HepG2 (cell line): Measurements from ENCODE around the gene NBEAL2. TPM values are rescaled to one million over a fixed set of nuclear protein-coding genes. Genes with fewer than 3 reads are reported as not detected.

Source experiments
- DMAP1 ChIP-seq: IDR thresholded peaks from 2 replicates; pipeline ENCODE4 v1.6.1; 2016
- GPBP1L1 ChIP-seq: sonication (generic); formaldehyde crosslinking; IDR thresholded peaks from 2 replicates; pipeline ENCODE4 v1.5.0; 2020; ENCODE audit warnings: mild to moderate bottlenecking, missing genetic modification reagents
- HCFC1 ChIP-seq: fragments of 150-350 bp; IDR thresholded peaks from 2 replicates; pipeline ENCODE4 v1.6.1; 2014; ENCODE audit warnings: low read depth, low read length
- IKZF4 ChIP-seq: sonication (generic); formaldehyde crosslinking; IDR thresholded peaks from 2 replicates; pipeline ENCODE4 v1.5.1; 2020; ENCODE audit warnings: borderline replicate concordance, mild to moderate bottlenecking, low read depth, missing genetic modification reagents; ENCODE audit errors: not compliant biosample characterization
- PHB2 ChIP-seq: fragments of 450-650 bp; IDR thresholded peaks from 2 replicates; pipeline ENCODE4 v1.6.1; 2018; ENCODE audit not compliant: partially characterized antibody
- RBFOX2 ChIP-seq: fragments of 200-400 bp; formaldehyde crosslinking; IDR thresholded peaks from 2 replicates; pipeline ENCODE4 v1.6.1; 2017; ENCODE audit warnings: low read depth, mild to moderate bottlenecking, low read length
- RBM22 ChIP-seq: fragments of 200-400 bp; formaldehyde crosslinking; optimal IDR thresholded peaks from 2 replicates; pipeline ENCODE3; 2017; ENCODE audit warnings: mild to moderate bottlenecking, low read length, moderate library complexity
- SIN3B ChIP-seq: fragments of 150-350 bp; IDR thresholded peaks from 2 replicates; pipeline ENCODE4 v1.6.1; 2014; ENCODE audit warnings: low read length
- SP5 ChIP-seq: IDR thresholded peaks from 2 replicates; pipeline ENCODE4 v1.6.1; 2016; ENCODE audit warnings: low read depth, borderline replicate concordance
- UBTF ChIP-seq: sonication (generic); formaldehyde crosslinking; IDR thresholded peaks from 2 replicates; pipeline ENCODE4 v1.4.0; 2020; ENCODE audit warnings: mild to moderate bottlenecking, missing genetic modification reagents
- ZNF34 ChIP-seq: sonication (generic); formaldehyde crosslinking; IDR thresholded peaks from 2 replicates; pipeline ENCODE4 v1.4.0; 2020; ENCODE audit warnings: mild to moderate bottlenecking, missing genetic modification reagents, borderline replicate concordance
- ZNF564 ChIP-seq: sonication (generic); formaldehyde crosslinking; IDR thresholded peaks from 2 replicates; pipeline ENCODE4 v1.8.1; 2023; ENCODE audit warnings: mild to moderate bottlenecking, missing genetic modification reagents
- ZNF629 ChIP-seq: sonication (generic); formaldehyde crosslinking; conservative IDR thresholded peaks from 2 replicates; pipeline ENCODE4 v1.5.0; 2020; ENCODE audit warnings: missing genetic modification reagents
- ZNF788 ChIP-seq: sonication (generic); formaldehyde crosslinking; IDR thresholded peaks from 2 replicates; pipeline ENCODE4 v1.5.0; 2020; ENCODE audit warnings: mild to moderate bottlenecking, missing genetic modification reagents, borderline replicate concordance
- polyA plus RNA-seq, 8 experiments: library from polyadenylated mRNA; depleted of rRNA in 3 of 8; stranded (reverse) in 7 of 8; unstranded in 1 of 8; fragments of >200 nt; fragmentation: Illumina TruSeq in 4 of 8; extraction: Trizol in 4 of 8; gene quantifications; 2 replicates each; pipeline versions ENCODE4 v1.2.1 to v1.2.3, GENCODE V29; 2011 to 2016; ENCODE audit warnings: low read depth in 4 of 8, missing spikeins in 1 of 8, mixed read lengths in 1 of 8; ENCODE audit not compliant: insufficient read depth in 1 of 8
- total RNA-seq, 5 experiments: library from RNA; depleted of rRNA; stranded (reverse); fragments of >200 nt; fragmentation: Illumina TruSeq; extraction: Trizol; gene quantifications; 2 replicates each; pipeline ENCODE4 v1.2.3, GENCODE V29; 2016; ENCODE audit warnings: low read depth in 1 of 5
- TF ChIP-seq, protein P1 (sequence below): sonication (generic); formaldehyde crosslinking; IDR thresholded peaks from 2 replicates; pipeline ENCODE4 v1.4.0; 2020; ENCODE audit warnings: missing genetic modification reagents, borderline replicate concordance
- TF ChIP-seq, protein P2 (sequence below): IDR thresholded peaks from 2 replicates; pipeline ENCODE4 v1.6.1; 2016
- TF ChIP-seq, protein P3 (sequence below): sonication (generic); formaldehyde crosslinking; IDR thresholded peaks from 2 replicates; pipeline ENCODE4 v1.5.0; 2020; ENCODE audit warnings: mild to moderate bottlenecking, missing genetic modification reagents

Gene NBEAL2
- total and polyA plus RNA-seq, 2 of the 13 experiments (the other 11 are each of a cell fraction or from before 2014, with no cell fraction given): 9.7 to 12.4 TPM

DNA sequence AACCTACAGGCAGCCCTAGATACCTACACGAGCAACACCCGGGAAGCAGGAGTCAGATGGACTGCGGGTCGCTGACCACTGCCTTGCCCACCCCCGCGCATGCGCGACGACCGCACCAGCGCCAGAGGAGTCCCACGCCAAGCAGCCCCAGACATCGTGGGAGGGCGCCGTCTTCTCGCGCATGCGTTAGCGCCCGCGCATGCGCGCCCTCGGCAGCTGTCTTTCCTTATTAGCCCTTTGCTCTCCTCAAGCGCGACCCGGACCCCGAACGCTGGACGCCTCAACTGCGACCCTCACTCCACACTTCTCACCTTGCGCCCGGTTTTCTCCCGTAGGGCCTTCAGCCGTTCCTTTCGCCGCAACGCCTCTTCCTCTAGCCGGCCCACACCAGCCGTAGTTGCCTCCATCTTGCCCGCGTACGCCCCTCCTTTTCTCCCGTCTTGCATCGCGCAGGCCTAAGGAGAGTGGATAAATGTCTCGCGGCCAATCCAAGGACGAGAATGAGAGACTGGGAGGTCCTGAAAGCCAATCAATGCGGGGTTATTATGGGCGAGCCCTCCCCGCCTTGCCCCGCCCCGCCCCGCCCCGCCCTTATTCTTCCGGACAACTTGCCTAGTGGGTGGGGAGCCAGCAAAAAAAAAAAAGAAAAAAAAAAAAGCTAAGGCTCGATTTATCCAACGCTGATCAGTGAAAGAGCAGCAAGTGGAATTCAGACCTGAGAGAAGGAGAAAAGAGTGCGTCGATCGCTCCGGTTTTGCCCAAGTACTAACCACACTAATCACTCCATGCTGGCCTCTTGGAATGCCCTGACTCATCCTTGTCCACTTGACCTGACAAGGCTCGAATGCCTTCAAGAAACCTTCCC, 2.9 kb upstream of the NBEAL2 start, which contains the start of gene CCDC12 (continued):
- TF ChIP-seq, protein P1, sequence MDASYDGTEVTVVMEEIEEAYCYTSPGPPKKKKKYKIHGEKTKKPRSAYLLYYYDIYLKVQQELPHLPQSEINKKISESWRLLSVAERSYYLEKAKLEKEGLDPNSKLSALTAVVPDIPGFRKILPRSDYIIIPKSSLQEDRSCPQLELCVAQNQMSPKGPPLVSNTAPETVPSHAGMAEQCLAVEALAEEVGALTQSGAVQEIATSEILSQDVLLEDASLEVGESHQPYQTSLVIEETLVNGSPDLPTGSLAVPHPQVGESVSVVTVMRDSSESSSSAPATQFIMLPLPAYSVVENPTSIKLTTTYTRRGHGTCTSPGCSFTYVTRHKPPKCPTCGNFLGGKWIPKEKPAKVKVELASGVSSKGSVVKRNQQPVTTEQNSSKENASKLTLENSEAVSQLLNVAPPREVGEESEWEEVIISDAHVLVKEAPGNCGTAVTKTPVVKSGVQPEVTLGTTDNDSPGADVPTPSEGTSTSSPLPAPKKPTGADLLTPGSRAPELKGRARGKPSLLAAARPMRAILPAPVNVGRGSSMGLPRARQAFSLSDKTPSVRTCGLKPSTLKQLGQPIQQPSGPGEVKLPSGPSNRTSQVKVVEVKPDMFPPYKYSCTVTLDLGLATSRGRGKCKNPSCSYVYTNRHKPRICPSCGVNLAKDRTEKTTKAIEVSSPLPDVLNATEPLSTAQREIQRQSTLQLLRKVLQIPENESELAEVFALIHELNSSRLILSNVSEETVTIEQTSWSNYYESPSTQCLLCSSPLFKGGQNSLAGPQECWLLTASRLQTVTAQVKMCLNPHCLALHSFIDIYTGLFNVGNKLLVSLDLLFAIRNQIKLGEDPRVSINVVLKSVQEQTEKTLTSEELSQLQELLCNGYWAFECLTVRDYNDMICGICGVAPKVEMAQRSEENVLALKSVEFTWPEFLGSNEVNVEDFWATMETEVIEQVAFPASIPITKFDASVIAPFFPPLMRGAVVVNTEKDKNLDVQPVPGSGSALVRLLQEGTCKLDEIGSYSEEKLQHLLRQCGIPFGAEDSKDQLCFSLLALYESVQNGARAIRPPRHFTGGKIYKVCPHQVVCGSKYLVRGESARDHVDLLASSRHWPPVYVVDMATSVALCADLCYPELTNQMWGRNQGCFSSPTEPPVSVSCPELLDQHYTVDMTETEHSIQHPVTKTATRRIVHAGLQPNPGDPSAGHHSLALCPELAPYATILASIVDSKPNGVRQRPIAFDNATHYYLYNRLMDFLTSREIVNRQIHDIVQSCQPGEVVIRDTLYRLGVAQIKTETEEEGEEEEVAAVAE (CRISPR knock-in tag): no peak; the same call in none of the 2 replicates
- TF ChIP-seq ZNF788 (CRISPR knock-in tag) (peak; percentile 75), ZNF564 (peak; percentile 74; the same call in 1 of the 2 replicates), RBFOX2 (peak; percentile 96), UBTF (CRISPR knock-in tag) (peak; percentile 20; the same call in 1 of the 2 replicates), IKZF4 (CRISPR knock-in tag) (peak; percentile 77), ZNF629 (CRISPR knock-in tag) (no peak), RBM22 (no peak), SP5 (CRISPR knock-in tag) (peak; percentile 38; the same call in 1 of the 2 replicates), GPBP1L1 (no peak), DMAP1 (peak; percentile 82), ZNF34 (CRISPR knock-in tag) (0 out of 2 replicates have a peak, but pooled peaks have one; percentile 1), SIN3B (peak; percentile 80), HCFC1 (peak; percentile 3; the same call in 1 of the 2 replicates), PHB2 (no peak)
- TF ChIP-seq, protein P2, sequence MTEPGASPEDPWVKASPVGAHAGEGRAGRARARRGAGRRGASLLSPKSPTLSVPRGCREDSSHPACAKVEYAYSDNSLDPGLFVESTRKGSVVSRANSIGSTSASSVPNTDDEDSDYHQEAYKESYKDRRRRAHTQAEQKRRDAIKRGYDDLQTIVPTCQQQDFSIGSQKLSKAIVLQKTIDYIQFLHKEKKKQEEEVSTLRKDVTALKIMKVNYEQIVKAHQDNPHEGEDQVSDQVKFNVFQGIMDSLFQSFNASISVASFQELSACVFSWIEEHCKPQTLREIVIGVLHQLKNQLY (CRISPR knock-in tag): no peak
- TF ChIP-seq, protein P3, sequence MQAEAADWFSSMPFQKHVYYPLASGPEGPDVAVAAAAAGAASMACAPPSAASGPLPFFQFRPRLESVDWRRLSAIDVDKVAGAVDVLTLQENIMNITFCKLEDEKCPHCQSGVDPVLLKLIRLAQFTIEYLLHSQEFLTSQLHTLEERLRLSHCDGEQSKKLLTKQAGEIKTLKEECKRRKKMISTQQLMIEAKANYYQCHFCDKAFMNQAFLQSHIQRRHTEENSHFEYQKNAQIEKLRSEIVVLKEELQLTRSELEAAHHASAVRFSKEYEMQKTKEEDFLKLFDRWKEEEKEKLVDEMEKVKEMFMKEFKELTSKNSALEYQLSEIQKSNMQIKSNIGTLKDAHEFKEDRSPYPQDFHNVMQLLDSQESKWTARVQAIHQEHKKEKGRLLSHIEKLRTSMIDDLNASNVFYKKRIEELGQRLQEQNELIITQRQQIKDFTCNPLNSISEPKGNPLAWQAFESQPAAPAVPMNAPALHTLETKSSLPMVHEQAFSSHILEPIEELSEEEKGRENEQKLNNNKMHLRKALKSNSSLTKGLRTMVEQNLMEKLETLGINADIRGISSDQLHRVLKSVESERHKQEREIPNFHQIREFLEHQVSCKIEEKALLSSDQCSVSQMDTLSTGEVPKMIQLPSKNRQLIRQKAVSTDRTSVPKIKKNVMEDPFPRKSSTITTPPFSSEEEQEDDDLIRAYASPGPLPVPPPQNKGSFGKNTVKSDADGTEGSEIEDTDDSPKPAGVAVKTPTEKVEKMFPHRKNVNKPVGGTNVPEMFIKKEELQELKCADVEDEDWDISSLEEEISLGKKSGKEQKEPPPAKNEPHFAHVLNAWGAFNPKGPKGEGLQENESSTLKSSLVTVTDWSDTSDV (CRISPR knock-in tag): no peak; the same call in 1 of the 2 replicates
